ENCODE results near the gene MTRF1.

The MTRF1 gene

GRCh38 chr13:41206467-41206866 lies 56.9 kb downstream of the MTRF1 start:
- TF ChIP-seq CTCF (conservative IDR thresholded peaks at IDR 0.05; ENCODE audit: low read length) = no peak
- DNase-seq (ENCODE audit: low read depth) = no peak
- no peak overlapping the region for H3K4me3 ChIP-seq (ENCODE audit: low read length)

GRCh38 chr13:41203810-41204209 lies 59.6 kb downstream of the MTRF1 start:
- TF ChIP-seq CTCF (conservative IDR thresholded peaks at IDR 0.05; ENCODE audit: low read length) = no peak
- no peak for DNase-seq (ENCODE audit: low read depth)

GRCh38 chr13:41200126-41200525 lies 63.2 kb downstream of the MTRF1 start:
- peak; percentile 51 for TF ChIP-seq CTCF (conservative IDR thresholded peaks at IDR 0.05; ENCODE audit: low read length)
- no peak overlapping the region for H3K4me3 ChIP-seq (ENCODE audit: low read length)
- DNase-seq (ENCODE audit: low read depth) = peak; percentile 70

More at GRCh38 chr13:41203810-41204209, 59.6 kb downstream of the MTRF1 start:
- H3K4me3 ChIP-seq (ENCODE audit: low read length) = no peak overlapping the region

- DNase-seq (ENCODE audit: low read depth) = no peak
- H3K4me3 ChIP-seq (ENCODE audit: low read length) = no peak overlapping the region
- TF ChIP-seq CTCF (conservative IDR thresholded peaks at IDR 0.05; ENCODE audit: low read length) = no peak
Measured at GRCh38 chr13:41199526-41199925, 63.9 kb downstream of the MTRF1 start.

GRCh38 chr13:41199079-41199478 lies 64.3 kb downstream of the MTRF1 start:
- no peak overlapping the region for H3K4me3 ChIP-seq (ENCODE audit: low read length)
- DNase-seq (ENCODE audit: low read depth) = no peak
- no peak for TF ChIP-seq CTCF (conservative IDR thresholded peaks at IDR 0.05; ENCODE audit: low read length)

- DNase-seq (ENCODE audit: low read depth) = no peak
- no peak overlapping the region for H3K4me3 ChIP-seq (ENCODE audit: low read length)
- peak; percentile 37 for TF ChIP-seq CTCF (conservative IDR thresholded peaks at IDR 0.05; ENCODE audit: low read length)
Measured at GRCh38 chr13:41196620-41197019, 66.8 kb downstream of the MTRF1 start.

- DNase-seq (ENCODE audit: low read depth) = no peak
- H3K4me3 ChIP-seq (ENCODE audit: low read length) = no peak overlapping the region
- no peak for TF ChIP-seq CTCF (conservative IDR thresholded peaks at IDR 0.05; ENCODE audit: low read length)
Measured at GRCh38 chr13:41196011-41196410, 67.4 kb downstream of the MTRF1 start.
